Upper lobe of right lung (tissue), 1 donor: ENCODE measurements around the gene VGLL4. TPM values are rescaled to one million over a fixed set of nuclear protein-coding genes. Genes with fewer than 3 reads are reported as not detected.

Experiments
- ATAC-seq: fragments of 200-7000 bp; cut with Tn5 transposase; one replicate; pipeline ENCODE4 v1.9.1; 2020; ENCODE audit warnings: mild to moderate bottlenecking, moderate library complexity
- DNase-seq: peaks from one replicate; pipeline ENCODE4 v3.0.0-alpha.2; 2020
- H3K27ac ChIP-seq: fragments of 200-600 bp; one replicate; pipeline ENCODE4 v1.8.0; 2022
- H3K27me3 ChIP-seq: fragments of 200-600 bp; one replicate; pipeline ENCODE4 v1.8.0; 2022; ENCODE audit warnings: mild to moderate bottlenecking
- H3K36me3 ChIP-seq: fragments of 200-600 bp; one replicate; pipeline ENCODE4 v1.8.0; 2022
- H3K4me1 ChIP-seq: fragments of 200-600 bp; one replicate; pipeline ENCODE4 v1.8.0; 2022
- H3K4me3 ChIP-seq: fragments of 200-600 bp; one replicate; pipeline ENCODE4 v1.8.0; 2022; ENCODE audit warnings: mild to moderate bottlenecking
- H3K9me3 ChIP-seq: fragments of 200-600 bp; one replicate; pipeline ENCODE4 v1.8.0; 2022
- CTCF ChIP-seq: fragments of 200-600 bp; IDR thresholded peaks from one replicate; pipeline ENCODE4 v1.8.0; 2022; ENCODE audit warnings: antibody characterized with exemption
- intact Hi-C: fragments of 100-400 bp; cut with DNase I; formaldehyde crosslinking; loops from one replicate; pipeline ENCODE4 v1.11.0; 2022
- total RNA-seq: library from RNA; stranded (reverse); fragmentation: NEBNext Ultra II Directional; extraction: Animal tissue kit (Norgen Biotek cat#: 25700); gene quantifications from one replicate; pipeline ENCODE4 v1.2.1, GENCODE V29; 2021
- donor health status: DM: no; HTN: yes; CAD: no; lungs with severe emphysema.

Gene VGLL4
- total RNA-seq, 1 donor from 2014 or later, result 57.5 TPM

- DNase-seq (no peak), ATAC-seq (no peak)
- H3K27me3 ChIP-seq, result no peaks in the 10 kb centered on the region
- no peaks in the 10 kb centered on the region for H3K36me3 ChIP-seq
- H3K27ac ChIP-seq, result no peak overlapping the region
- H3K9me3 ChIP-seq, result no peaks in the 10 kb centered on the region
- H3K4me1 ChIP-seq, result peaks cover 16% of the 10 kb centered on the region
- no peak for TF ChIP-seq CTCF
- intact Hi-C loops, result no loop called here
- no peak overlapping the region for H3K4me3 ChIP-seq
Measured at GRCh38 chr3:11658180-11658579, 14.5 kb upstream of the VGLL4 start.

DNA sequence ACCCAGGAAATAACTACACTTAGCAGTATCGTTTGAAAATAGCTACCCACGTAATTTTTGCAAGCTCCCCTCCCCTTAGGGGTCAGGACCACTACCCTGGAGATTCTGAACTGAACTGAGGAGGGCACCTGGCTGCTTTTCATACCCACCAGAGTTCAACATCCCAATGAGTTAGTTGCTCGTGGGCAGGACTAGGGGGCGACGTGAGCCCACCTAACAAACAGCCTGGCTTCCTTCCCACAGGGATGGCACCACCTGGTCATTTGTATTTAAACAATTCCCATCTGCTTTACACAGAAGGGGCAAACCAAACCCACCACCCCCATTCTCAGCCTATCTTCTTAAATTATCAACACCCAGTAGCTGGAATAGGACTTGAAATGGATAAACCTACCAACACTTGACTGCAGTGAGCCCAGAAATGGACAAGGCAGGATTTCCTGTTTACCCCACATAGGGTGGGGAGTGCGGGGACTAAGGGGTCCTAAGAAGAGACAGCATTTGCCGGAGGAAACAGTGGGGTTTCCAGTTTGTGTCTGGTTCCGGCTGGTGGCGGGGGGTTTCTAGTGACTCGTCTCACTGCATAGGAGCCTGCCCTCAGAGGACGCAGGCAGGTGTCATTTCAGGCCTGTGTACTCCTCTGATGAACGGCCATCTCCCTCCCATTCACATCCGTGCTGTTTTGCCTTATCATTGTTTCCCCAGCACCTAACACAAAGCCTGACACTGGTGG is 11.6 kb upstream of the VGLL4 start:
- Histone ChIP-seq H3K27me3 (no peaks in the 10 kb centered on the region), H3K9me3 (no peaks in the 10 kb centered on the region), H3K4me3 (no peak overlapping the region), H3K4me1 (peaks cover 11% of the 10 kb centered on the region), H3K27ac (no peak overlapping the region), H3K36me3 (no peaks in the 10 kb centered on the region)
- no peak for TF ChIP-seq CTCF
- no peak for ATAC-seq
- DNase-seq, result no peak
- intact Hi-C loops, result no loop called here

DNA sequence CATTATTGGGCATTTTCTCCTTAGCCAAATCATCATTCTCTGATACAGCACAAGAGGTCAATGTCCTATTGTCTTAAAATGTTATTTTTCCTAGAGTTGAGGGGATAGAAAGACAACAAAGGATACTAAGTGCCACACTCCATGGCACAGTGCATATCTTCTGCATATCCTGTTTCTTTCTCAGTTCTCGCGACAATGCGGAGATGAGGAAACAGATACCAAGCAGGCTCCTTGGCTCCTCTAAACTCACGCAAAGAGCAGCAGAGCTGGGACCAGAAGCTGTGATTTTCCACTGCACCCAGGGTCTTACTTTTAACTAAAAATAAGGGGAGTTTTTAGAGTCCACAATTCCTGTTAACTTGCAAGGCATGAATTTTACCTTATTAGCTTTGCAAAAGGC is 10.5 kb upstream of the VGLL4 start:
- ATAC-seq, result no peak
- Histone ChIP-seq H3K36me3 (no peaks in the 10 kb centered on the region), H3K27me3 (no peaks in the 10 kb centered on the region), H3K9me3 (no peaks in the 10 kb centered on the region), H3K4me3 (no peak overlapping the region), H3K4me1 (peaks cover 11% of the 10 kb centered on the region), H3K27ac (no peak overlapping the region)
- no peak for DNase-seq
- no peak for TF ChIP-seq CTCF
- intact Hi-C loops, result loop anchor here (5.0 kb wide), 1 partner anchor 272 kb away; no protein-coding TSS in a partner anchor

GRCh38 chr3:11653298-11654055 is 9.8 kb upstream of the VGLL4 start:
- Histone ChIP-seq H3K27me3 (no peaks in the 10 kb centered on the region), H3K4me3 (no peak overlapping the region), H3K9me3 (no peaks in the 10 kb centered on the region), H3K27ac (no peak overlapping the region), H3K4me1 (peaks cover 11% of the 10 kb centered on the region), H3K36me3 (no peaks in the 10 kb centered on the region)
- intact Hi-C loops, result loop anchor here (5.0 kb wide), 1 partner anchor 271 kb away; no protein-coding TSS in a partner anchor
- DNase-seq (no peak), ATAC-seq (peak; percentile 61)
- no peak for TF ChIP-seq CTCF

DNA sequence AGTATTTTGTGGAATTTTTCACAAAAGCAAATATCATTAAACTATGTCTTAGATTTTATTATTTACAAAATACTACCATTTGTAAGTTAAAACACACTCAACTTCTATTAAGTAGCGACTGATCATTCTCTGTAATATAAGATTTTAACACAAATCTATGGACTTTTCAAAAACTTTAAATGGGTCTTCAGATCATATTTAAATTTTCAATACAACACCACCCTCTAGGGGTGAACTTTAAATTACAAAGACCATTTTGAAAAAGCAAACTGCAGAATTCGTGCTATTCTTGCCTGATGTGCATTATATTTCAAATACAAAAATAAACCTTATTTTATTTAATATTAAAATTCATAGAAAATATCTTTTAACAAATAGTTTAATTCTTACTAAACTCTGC is 8.2 kb upstream of the VGLL4 start:
- intact Hi-C loops, result loop anchor here (5.0 kb wide), 1 partner anchor 270 kb away; no protein-coding TSS in a partner anchor

More for the DNA sequence above, 8.2 kb upstream of the VGLL4 start:
- peak; percentile 63 for TF ChIP-seq CTCF
- H3K27me3 ChIP-seq, result no peaks in the 10 kb centered on the region
- no peaks in the 10 kb centered on the region for H3K9me3 ChIP-seq
- H3K4me1 ChIP-seq, result peaks cover 11% of the 10 kb centered on the region
- no peak overlapping the region for H3K27ac ChIP-seq
- DNase-seq (no peak), ATAC-seq (no peak)
- no peak overlapping the region for H3K4me3 ChIP-seq
- H3K36me3 ChIP-seq, result no peaks in the 10 kb centered on the region
